Muscle of arm (tissue), 12 donors: ENCODE measurements around the gene FRMD5. TPM values are rescaled to one million over a fixed set of nuclear protein-coding genes. Genes with fewer than 3 reads are reported as not detected.

ENCODE experiments used
- DNase-seq: peaks from one replicate; pipeline ENCODE4 v3.0.0-alpha.2; 2013
- polyA plus RNA-seq, 12 donors: library from polyadenylated mRNA; unstranded; fragments of 120-200 nt; gene quantifications; one replicate each; pipeline ENCODE4 v1.2.1, GENCODE V29; 2013; ENCODE audit not compliant: insufficient read length in 12 of 12

Gene FRMD5
- polyA plus RNA-seq, 12 donors = 0.22 to 2.0 (median 0.57) TPM; not detected in 1

GRCh38 chr15:43974852-43975251, 220.2 kb downstream of the FRMD5 start:
- DNase-seq = no peak

GRCh38 chr15:43969802-43970375, 225.2 kb downstream of the FRMD5 start:
- DNase-seq = no peak

GRCh38 chr15:43968551-43968950, 226.5 kb downstream of the FRMD5 start:
- no peak for DNase-seq

- DNase-seq = no peak
Observed at GRCh38 chr15:43966646-43967045, 228.4 kb downstream of the FRMD5 start.

- DNase-seq = peak; percentile 10
Observed at GRCh38 chr15:43958861-43959330, 236.2 kb downstream of the FRMD5 start.

GRCh38 chr15:43957724-43958123, 237.3 kb downstream of the FRMD5 start:
- no peak for DNase-seq

GRCh38 chr15:43955140-43955539, 239.9 kb downstream of the FRMD5 start:
- DNase-seq = no peak

- no peak for DNase-seq
Observed at GRCh38 chr15:43954181-43954621, 240.9 kb downstream of the FRMD5 start.

GRCh38 chr15:43953402-43953801, 241.7 kb downstream of the FRMD5 start:
- no peak for DNase-seq

GRCh38 chr15:43950531-43950930, 244.5 kb downstream of the FRMD5 start:
- no peak for DNase-seq

- DNase-seq = no peak
Observed at GRCh38 chr15:43948691-43949325, 246.3 kb downstream of the FRMD5 start.

GRCh38 chr15:43943511-43943910, 251.6 kb downstream of the FRMD5 start:
- DNase-seq = no peak

- no peak for DNase-seq
Observed at GRCh38 chr15:43942194-43942593, 252.9 kb downstream of the FRMD5 start.

GRCh38 chr15:43941555-43941954, 253.5 kb downstream of the FRMD5 start:
- DNase-seq = no peak

GRCh38 chr15:43941071-43941470, 254.0 kb downstream of the FRMD5 start:
- no peak for DNase-seq

- DNase-seq = no peak
Observed at GRCh38 chr15:43939070-43939469, 256.0 kb downstream of the FRMD5 start.

GRCh38 chr15:43934480-43934879, 260.6 kb downstream of the FRMD5 start:
- no peak for DNase-seq

GRCh38 chr15:43932907-43933306, 262.2 kb downstream of the FRMD5 start:
- DNase-seq = no peak

- no peak for DNase-seq
Observed at GRCh38 chr15:43931790-43932435, 263.2 kb downstream of the FRMD5 start.

GRCh38 chr15:43931119-43931518, 264.0 kb downstream of the FRMD5 start:
- DNase-seq = no peak

- DNase-seq = no peak
Observed at GRCh38 chr15:43930556-43930955, 264.5 kb downstream of the FRMD5 start.

GRCh38 chr15:43930079-43930478, 265.0 kb downstream of the FRMD5 start:
- no peak for DNase-seq

GRCh38 chr15:43928152-43928551, 266.9 kb downstream of the FRMD5 start:
- no peak for DNase-seq
